ENCODE measurements around the gene KCNQ5.

- TF ChIP-seq, protein P1, sequence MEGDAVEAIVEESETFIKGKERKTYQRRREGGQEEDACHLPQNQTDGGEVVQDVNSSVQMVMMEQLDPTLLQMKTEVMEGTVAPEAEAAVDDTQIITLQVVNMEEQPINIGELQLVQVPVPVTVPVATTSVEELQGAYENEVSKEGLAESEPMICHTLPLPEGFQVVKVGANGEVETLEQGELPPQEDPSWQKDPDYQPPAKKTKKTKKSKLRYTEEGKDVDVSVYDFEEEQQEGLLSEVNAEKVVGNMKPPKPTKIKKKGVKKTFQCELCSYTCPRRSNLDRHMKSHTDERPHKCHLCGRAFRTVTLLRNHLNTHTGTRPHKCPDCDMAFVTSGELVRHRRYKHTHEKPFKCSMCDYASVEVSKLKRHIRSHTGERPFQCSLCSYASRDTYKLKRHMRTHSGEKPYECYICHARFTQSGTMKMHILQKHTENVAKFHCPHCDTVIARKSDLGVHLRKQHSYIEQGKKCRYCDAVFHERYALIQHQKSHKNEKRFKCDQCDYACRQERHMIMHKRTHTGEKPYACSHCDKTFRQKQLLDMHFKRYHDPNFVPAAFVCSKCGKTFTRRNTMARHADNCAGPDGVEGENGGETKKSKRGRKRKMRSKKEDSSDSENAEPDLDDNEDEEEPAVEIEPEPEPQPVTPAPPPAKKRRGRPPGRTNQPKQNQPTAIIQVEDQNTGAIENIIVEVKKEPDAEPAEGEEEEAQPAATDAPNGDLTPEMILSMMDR (IDR thresholded peaks at IDR 0.05) = no peak
- TF ChIP-seq POLR2A (IDR thresholded peaks at IDR 0.05) = no peak
Observed at GRCh38 chr6:72711731-72712130, 89.9 kb downstream of the KCNQ5 start.
